ENCODE data around the gene LGALS7.
"Not testable (repeated sequence)": the region's sequence is repeated elsewhere in the genome, so short reads cannot be mapped to it uniquely, and the experiment has no call there.

Gene LGALS7

DNA sequence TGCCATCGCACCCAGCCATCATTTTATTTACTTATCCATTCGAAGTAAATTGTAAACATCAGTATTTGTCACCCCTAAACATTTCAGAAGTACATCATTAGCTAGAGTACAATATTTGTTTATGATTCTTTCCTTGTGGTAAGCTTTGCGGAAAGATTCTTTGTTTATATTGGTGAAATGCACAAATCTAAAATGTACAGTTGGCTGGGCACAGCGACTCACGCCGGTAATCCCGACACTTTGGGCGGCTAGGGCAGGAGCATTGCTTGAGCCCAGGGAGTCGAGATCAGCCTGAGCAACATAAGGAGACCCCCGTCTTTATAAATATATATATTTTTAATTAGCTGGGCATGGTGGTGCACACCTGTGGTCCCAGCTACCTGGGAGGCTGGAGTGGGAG, 25.8 kb upstream of the LGALS7 start:
- no peak for ATAC-seq

GRCh38 chr19:38797781-38798180, 24.5 kb upstream of the LGALS7 start:
- ATAC-seq = not testable (repeated sequence)

- ATAC-seq = no peak
Measured at GRCh38 chr19:38796154-38796553, 22.8 kb upstream of the LGALS7 start.

DNA sequence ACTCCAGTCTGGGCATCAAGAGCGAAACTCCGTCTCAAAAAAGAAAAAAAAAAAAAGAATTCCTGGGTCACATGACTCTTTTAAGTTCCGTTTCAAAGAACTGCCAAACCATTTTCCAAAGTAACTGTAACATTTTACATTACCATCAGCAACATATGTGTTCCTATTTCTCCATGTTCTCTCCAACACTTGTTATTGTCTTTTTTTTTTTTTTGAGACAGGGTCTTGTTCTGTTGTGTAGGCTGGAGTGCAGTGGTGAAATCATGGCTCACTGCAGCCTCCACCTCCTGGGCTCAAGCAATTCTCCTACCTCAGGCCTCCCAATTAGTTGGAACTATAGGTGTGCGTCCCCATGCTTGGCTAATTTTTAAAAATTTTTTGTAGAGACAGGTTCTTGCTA, 22.2 kb upstream of the LGALS7 start:
- ATAC-seq = no peak

- no peak for ATAC-seq
Measured at GRCh38 chr19:38793671-38794070, 20.4 kb upstream of the LGALS7 start.

- ATAC-seq = no peak
Measured at GRCh38 chr19:38793177-38793576, 19.9 kb upstream of the LGALS7 start.

DNA sequence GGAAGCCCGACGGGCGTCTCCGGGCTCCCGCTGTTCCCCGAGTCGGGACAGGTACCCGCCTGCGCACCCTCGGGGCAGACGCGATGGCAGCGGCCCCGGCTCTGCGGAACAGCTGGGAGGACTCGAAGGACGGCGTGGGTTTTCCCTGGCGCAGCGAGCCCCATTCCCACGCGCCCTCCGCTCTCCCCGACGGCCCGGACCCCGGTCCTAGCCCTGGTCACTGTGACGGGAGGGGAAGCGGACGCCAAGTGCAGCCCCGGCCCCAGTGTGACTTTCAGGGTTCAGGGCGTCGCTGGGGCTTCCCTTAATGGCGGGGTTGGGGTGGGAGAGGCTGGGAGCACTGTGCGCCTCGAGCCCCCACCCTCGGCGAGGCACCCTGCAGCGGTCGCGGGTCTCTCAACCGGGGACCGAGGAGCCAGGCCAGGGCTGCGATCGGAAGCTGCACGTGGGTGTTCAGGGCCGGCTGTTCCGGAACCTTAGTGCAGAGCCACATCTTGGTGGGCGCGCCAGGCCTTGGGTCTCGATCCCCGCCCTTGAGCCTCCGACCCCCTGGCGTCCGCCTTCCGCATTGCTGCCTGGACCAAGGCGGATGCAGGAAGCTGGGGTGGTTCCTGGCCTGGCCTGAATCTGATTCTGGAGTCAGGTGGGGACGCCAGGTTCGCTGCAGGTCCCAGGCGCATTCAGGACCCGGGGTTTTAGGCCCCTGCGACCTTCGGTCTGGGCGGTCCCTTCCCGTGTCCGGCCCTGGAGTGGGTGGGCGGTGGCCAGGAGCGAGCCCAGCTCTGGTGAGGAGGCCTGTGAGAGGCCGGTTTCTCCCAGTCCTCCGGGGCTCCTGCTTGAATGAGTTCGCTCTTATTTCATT, 19.2 kb upstream of the LGALS7 start:
- peak in 1 of 2 donors; percentile 21 for ATAC-seq

GRCh38 chr19:38791451-38792064, 18.2 kb upstream of the LGALS7 start:
- ATAC-seq = peak; percentile 90 to 96

GRCh38 chr19:38790507-38791403, 17.4 kb upstream of the LGALS7 start:
- not testable (repeated sequence) for ATAC-seq

DNA sequence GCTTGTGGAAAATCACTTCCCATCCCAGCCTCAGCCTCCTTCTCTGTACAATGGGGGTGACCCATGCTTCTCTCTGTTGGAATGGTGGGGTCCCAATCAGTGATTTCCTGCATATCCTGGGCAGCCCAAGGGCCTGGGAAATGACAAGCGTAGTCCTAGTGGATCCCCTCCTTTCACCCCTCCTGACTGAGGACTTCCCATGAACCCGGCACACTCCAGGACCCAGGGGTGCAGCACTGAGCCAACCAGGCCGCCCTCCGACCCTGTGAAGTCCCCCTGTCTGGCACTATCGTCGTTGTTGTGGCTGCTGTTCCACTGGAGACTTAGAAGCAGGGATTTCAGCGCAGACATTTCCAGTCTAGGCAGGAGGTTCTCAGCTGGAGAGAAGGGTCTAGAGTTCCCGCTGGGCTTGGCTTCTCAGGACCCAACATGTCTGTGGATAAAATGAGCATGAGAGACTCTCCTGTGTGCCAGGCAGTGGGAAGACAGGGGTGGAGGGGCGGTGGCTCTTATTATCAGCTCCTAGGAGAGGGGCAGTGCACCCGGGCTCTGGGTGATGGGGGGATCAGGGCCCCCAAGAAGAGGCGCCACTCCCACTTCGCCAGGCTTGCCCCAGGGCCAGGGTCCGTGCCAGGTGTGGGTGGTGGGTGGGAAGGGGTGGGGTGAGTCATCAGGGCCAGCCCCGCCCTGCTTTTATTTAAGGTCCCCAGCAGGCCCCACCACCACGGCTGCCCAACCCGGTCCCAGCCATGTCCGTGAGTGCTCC, 15.3 kb upstream of the LGALS7 start, which contains the start of gene LGALS7B:
TSS of gene LGALS7B (plus strand) at position 723 of the 766 bp plus-strand sequence. CDS start at position 750, 27 bp downstream.
- no peak for ATAC-seq

DNA sequence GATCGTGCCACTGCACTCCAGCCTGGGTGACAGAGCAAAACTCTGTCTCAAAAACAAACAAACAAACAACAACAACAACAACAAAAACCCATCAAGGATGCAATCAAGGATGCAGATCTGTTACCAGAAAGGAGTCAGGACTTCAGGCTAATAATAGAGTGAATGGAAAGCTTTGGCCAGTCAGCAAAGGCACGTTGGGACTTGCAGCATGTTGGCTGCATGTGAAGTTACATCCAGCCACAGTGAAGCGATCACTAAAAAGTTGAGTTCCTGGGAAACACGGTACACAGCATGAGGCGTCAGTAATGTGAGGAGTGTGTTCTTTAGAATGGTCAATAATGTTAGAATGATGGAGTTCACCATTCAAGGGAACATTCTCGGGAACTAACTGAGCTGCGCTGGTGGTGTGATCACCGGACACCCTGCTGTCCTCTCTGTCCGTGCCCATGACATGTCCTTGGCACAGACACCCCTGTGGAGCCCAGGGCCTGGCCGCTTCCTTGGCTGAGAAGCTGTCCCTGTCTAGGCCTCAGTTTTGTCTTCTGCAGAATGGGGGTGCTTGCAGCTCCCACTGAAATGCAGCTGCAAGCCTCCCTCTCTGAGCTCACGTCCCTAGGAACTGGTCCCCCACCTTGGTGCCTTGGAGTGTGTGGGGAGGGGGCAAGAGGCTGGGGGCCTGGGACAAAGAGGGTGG, 13.4 kb upstream of the LGALS7 start:
- ATAC-seq = no peak

- ATAC-seq = not testable (repeated sequence)
Measured at GRCh38 chr19:38786061-38786460, 12.7 kb upstream of the LGALS7 start.

DNA sequence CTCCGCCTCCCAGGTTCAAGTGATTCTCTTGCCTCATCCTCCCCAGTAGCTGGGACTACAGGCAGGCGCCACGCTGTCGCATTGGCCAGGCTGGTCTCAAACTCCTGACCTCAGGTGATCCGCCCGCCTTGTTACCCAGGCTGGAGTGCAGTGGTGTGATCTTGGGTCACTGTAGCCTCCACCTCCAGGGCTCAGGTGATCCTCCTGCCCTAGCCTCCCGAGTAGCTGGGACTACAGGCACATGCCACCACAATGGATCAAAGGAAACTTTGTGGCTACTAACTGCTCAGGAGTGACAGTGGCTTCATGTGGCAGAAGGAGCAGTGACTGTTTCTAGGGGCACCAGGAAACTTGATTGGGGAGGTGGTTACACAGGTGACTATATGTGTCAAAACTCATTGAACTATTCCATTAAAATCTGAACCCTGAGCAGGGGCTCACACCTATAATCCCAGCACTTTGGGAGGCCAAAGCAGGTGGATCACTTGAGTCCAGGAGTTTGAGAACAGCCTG, 11.9 kb upstream of the LGALS7 start:
- no peak for ATAC-seq

GRCh38 chr19:38784224-38784623, 10.9 kb upstream of the LGALS7 start:
- ATAC-seq = no peak

DNA sequence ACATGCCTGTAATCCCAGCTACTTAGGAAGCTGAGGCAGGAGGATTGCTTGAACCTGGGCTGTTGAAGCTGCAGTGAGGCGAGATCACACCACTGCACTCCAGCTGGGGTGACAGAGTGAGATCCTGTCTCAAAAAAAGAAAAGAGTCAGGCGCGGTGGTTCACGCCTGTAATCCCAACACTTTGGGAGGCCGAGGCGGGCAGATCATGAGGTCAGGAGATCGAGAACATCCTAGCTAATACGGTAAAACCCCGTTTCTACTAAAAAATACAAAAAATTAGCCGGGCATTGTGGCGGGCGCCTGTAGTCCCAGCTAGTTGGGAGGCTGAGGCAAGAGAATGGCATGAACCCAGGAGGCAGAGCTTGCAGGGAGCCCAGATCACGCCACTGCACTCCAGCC, 8.9 kb upstream of the LGALS7 start:
- ATAC-seq = not testable (repeated sequence)

- no peak for ATAC-seq
Measured at GRCh38 chr19:38781058-38781457, 7.7 kb upstream of the LGALS7 start.

GRCh38 chr19:38780443-38780842, 7.1 kb upstream of the LGALS7 start:
- no peak for ATAC-seq

- ATAC-seq = no peak
Measured at GRCh38 chr19:38778733-38779132, 5.4 kb upstream of the LGALS7 start.

DNA sequence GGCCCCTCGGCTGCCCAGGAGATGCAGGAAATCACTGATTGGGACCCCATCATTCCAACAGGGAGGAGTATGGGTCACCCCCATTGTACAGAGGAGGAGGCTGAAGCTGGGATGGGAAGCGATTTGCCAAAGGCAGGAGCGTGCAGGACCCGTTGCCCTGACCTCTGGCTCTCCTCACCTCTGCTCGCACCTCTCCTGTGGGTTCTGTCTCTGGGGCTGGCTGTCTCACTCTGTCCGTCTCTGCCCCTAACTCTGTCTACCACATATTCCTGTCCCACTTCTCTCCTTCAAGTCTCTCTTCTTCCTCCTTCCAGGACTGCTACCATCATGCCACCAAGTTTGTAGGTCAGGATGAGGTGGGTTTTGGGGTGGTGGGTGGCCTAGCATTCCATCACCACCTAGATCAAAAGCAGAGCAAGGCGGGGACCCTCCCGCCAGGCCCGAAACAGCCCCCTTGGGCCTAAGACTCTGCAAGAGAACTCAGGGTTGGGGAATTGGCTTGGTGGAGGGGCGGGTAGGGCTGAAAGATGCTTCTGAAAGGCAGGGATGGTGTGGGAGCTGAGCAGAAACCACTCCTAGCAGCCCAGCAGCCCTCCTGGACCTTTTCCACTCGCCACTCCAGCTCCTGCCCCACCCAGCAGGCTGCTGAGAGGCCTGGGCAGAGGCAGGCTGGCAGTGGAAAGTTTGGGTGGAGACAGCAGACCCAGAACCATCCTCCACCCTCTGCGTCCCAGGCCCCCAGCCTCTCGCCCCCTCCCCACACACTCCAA, 1.0 kb upstream of the LGALS7 start:
- no peak for ATAC-seq

DNA sequence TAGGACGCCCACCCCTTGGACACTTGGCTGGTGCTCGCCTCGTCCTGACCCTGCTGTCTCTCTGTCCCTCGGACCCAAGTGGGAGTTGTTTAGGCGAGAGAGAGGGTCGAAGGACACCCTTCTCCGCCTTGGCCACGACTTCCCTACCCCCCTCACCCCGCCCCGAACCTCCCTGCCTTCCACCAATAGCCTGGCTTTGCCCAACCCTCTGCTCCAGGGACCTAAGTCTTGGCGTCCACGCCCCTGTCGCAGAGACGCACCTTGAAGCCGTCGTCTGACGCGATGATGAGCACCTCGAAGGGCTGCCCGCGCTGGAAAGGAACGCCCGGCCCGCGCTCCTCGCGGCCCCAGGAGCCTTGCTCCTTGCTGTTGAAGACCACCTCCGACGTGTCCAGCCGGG, 1.7 kb downstream of the LGALS7 start:
- not testable (repeated sequence) for ATAC-seq

DNA sequence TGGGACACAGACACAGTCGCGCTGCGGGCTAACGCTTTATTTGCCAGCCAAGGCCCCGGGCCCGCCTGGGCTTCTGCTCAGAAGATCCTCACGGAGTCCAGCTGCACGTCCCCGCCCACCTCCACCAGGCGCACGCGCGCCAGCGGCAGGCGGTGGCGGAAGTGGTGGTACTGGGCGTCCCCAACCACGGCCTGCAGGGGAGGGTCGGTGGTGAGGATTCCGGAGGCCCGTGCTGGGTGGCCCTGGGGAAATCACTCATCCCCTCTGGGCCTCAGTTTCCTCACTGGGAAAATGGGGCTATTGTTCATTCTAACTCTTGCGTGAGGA, 2.4 kb downstream of the LGALS7 start:
- ATAC-seq = peak; percentile 84 to 85

Data from activated CD4-positive, CD25-positive, alpha-beta regulatory T cell treated with anti-CD3 and anti-CD28 coated beads, Interleukin-2, amount 50 U/mL, for 24 hours (primary cell).